MM.1S (cell line): ENCODE data around the gene DHDH.
"Not testable (repeated sequence)": the region's sequence is repeated elsewhere in the genome, so short reads cannot be mapped to it uniquely, and the experiment has no call there.

Source experiments
- DNase-seq: peaks from one replicate; pipeline ENCODE4 v3.0.0-alpha.2; 2015
- H2AFZ ChIP-seq: fragments of 300-600 bp; sonication (generic); 2 replicates; pipeline ENCODE4 v1.6.0; 2016; ENCODE audit warnings: antibody characterized with exemption, low read length
- H3F3A ChIP-seq: fragments of 300-600 bp; sonication (generic); 2 replicates; pipeline ENCODE4 v1.6.1; 2016; ENCODE audit warnings: mild to moderate bottlenecking, antibody characterized with exemption, low read length, moderate library complexity, mixed read lengths; ENCODE audit not compliant: insufficient read depth
- H3K27ac ChIP-seq: fragments of 300-600 bp; sonication (generic); 2 replicates; pipeline ENCODE4 v1.5.1; 2016; ENCODE audit warnings: mild to moderate bottlenecking, low read length
- H3K27me3 ChIP-seq: fragments of 300-600 bp; sonication (generic); replicated peaks from 2 replicates; pipeline ENCODE4 v1.6.0; 2016; ENCODE audit warnings: low read length; ENCODE audit not compliant: insufficient read depth
- H3K36me3 ChIP-seq: fragments of 300-600 bp; sonication (generic); replicated peaks from 2 replicates; pipeline ENCODE4 v1.6.1; 2016; ENCODE audit warnings: mild to moderate bottlenecking, low read length, mixed read lengths; ENCODE audit not compliant: insufficient read depth
- H3K4me1 ChIP-seq: fragments of 300-600 bp; sonication (generic); 2 replicates; pipeline ENCODE4 v1.6.1; 2016; ENCODE audit warnings: low read length, mixed read lengths
- H3K4me2 ChIP-seq: fragments of 300-600 bp; sonication (generic); 2 replicates; pipeline ENCODE4 v1.6.0; 2016; ENCODE audit warnings: low read depth, low read length
- H3K4me3 ChIP-seq: fragments of 300-600 bp; sonication (generic); 2 replicates; pipeline ENCODE4 v1.5.1; 2016; ENCODE audit warnings: low read length, mixed read lengths
- H3K79me2 ChIP-seq: fragments of 300-600 bp; sonication (generic); 2 replicates; pipeline ENCODE4 v1.6.1; 2016; ENCODE audit warnings: mixed run types, low read length, mixed read lengths
- H3K9ac ChIP-seq: fragments of 300-600 bp; sonication (generic); 2 replicates; pipeline ENCODE4 v1.6.1; 2016; ENCODE audit warnings: low read length, mixed read lengths
- H3K9me2 ChIP-seq: fragments of 300-600 bp; sonication (generic); replicated peaks from 2 replicates; pipeline ENCODE4 v1.6.1; 2016; ENCODE audit warnings: mild to moderate bottlenecking, low read length, mixed read lengths; ENCODE audit not compliant: insufficient read depth
- H3K9me3 ChIP-seq: fragments of 300-600 bp; sonication (generic); replicated peaks from 2 replicates; pipeline ENCODE4 v1.6.1; 2016; ENCODE audit warnings: mild to moderate bottlenecking, low read length, mixed read lengths; ENCODE audit not compliant: insufficient read depth
- H4K20me1 ChIP-seq: fragments of 300-600 bp; sonication (generic); 2 replicates; pipeline ENCODE4 v1.6.1; 2016; ENCODE audit warnings: mild to moderate bottlenecking, low read length, moderate library complexity, mixed read lengths; ENCODE audit not compliant: insufficient read depth
- EZH2 ChIP-seq: fragments of 300-600 bp; sonication (generic); optimal IDR thresholded peaks from 2 replicates; pipeline ENCODE3; 2017; ENCODE audit warnings: low read depth, mild to moderate bottlenecking, antibody characterized with exemption, low read length, mixed read lengths
- EZH2phosphoT487 ChIP-seq: fragments of 300-600 bp; sonication (generic); IDR thresholded peaks from 2 replicates; pipeline ENCODE4 v1.6.1; 2018; ENCODE audit warnings: antibody characterized with exemption, low read length
- TF ChIP-seq, protein P1 (sequence below): fragments of 300-600 bp; sonication (generic); IDR thresholded peaks from 2 replicates; pipeline ENCODE4 v1.5.1; 2016; ENCODE audit warnings: antibody characterized with exemption, low read length, mixed read lengths

DHDH gene

DNA sequence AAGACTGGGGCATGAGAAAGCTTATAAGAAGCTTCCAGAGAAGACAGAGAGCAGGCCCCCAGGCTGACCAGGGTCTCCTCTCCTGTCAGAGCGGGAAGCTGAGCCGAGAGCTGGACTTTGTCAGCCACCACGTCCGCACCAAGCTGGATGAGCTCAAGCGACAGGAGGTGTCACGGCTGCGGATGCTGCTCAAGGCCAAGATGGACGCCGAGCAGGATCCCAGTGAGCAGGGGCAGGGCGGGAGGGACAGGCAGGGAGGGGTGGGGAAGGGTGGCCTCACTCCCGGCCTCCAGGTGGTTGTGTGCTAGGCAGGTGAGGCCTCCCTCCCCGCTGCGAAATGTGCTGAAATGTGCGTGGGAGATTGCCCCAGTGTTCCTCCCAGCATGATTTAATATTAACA lies 27.8 kb upstream of the DHDH start:
- DNase-seq: no peak
- H3K4me3 ChIP-seq: no peak overlapping the region

DNA sequence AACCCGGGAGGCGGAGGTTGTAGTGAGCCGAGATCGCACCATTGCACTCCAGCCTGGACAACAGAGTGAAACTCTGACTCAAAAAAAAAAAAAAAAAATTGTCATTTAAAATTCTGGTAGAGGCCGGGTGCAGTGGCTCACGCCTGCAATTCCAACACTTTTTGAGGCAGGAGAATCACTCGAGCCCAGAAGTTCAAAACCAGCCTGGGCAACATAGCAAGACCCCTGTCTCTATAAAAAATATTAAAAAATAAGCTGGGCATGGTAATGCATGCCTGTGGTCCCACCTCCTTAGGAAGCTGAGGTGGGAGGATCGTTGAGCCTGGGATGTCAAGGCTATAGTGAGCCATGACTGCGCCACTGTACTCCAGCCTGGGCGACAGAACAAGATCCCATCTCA lies 27.2 kb upstream of the DHDH start:
- no peaks in the 10 kb centered on the region for H4K20me1 ChIP-seq
- DNase-seq: no peak

More for the DNA sequence above, 27.8 kb upstream of the DHDH start:
- no peaks in the 10 kb centered on the region for H3K9me3 ChIP-seq
- no peaks in the 10 kb centered on the region for H3K27me3 ChIP-seq
- H3K27ac ChIP-seq: no peak overlapping the region
- H3K9me2 ChIP-seq: no peaks in the 10 kb centered on the region
- H3F3A ChIP-seq: no peaks in the 10 kb centered on the region
- no peak overlapping the region for H3K4me2 ChIP-seq
- no peaks in the 10 kb centered on the region for H3K4me1 ChIP-seq
- H3K36me3 ChIP-seq: no peaks in the 10 kb centered on the region
- H4K20me1 ChIP-seq: no peaks in the 10 kb centered on the region
- peaks cover 19% of the 10 kb centered on the region for H3K79me2 ChIP-seq
- TF ChIP-seq EZH2phosphoT487 (no peak), EZH2 (no peak)
- TF ChIP-seq, protein P1, sequence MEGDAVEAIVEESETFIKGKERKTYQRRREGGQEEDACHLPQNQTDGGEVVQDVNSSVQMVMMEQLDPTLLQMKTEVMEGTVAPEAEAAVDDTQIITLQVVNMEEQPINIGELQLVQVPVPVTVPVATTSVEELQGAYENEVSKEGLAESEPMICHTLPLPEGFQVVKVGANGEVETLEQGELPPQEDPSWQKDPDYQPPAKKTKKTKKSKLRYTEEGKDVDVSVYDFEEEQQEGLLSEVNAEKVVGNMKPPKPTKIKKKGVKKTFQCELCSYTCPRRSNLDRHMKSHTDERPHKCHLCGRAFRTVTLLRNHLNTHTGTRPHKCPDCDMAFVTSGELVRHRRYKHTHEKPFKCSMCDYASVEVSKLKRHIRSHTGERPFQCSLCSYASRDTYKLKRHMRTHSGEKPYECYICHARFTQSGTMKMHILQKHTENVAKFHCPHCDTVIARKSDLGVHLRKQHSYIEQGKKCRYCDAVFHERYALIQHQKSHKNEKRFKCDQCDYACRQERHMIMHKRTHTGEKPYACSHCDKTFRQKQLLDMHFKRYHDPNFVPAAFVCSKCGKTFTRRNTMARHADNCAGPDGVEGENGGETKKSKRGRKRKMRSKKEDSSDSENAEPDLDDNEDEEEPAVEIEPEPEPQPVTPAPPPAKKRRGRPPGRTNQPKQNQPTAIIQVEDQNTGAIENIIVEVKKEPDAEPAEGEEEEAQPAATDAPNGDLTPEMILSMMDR: no peak
- H2AFZ ChIP-seq: no peak overlapping the region
- H3K9ac ChIP-seq: no peak overlapping the region

DNA sequence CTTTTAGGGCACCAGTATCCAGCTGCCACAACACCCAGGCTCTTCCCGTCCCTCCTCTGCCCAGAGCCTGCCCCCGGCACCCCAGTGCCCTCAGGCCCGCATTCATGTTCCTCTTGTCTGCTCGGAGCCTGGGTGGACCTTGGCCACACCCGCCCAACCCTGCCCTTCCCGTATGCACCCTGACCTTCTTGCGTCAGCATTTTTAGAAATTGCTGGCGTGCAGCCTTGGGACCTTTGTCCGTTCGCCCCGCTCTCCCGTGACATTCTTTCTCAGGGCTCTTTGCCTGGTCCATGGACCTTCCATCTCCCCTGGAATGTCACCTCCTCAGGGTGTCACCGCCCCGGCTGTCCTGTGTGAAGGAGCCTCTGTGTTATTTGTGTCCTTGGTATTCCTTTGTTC lies 25.8 kb upstream of the DHDH start:
- Histone ChIP-seq H3K4me1 (no peaks in the 10 kb centered on the region), H3K9ac (no peak overlapping the region), H3K79me2 (peaks cover under 1% of the 10 kb centered on the region; the same call in 1 of the 2 replicates), H2AFZ (no peak overlapping the region), H3K27ac (no peak overlapping the region), H4K20me1 (no peaks in the 10 kb centered on the region), H3K36me3 (no peaks in the 10 kb centered on the region; the same call in 1 of the 2 replicates), H3K4me3 (no peak overlapping the region), H3K9me3 (no peaks in the 10 kb centered on the region), H3K9me2 (no peaks in the 10 kb centered on the region), H3F3A (no peaks in the 10 kb centered on the region), H3K4me2 (no peak overlapping the region), H3K27me3 (no peaks in the 10 kb centered on the region)
- DNase-seq: no peak
- TF ChIP-seq EZH2phosphoT487 (no peak), EZH2 (no peak)
- TF ChIP-seq, protein P1: no peak

More for the DNA sequence above, 27.2 kb upstream of the DHDH start:
- no peak for TF ChIP-seq EZH2phosphoT487
- TF ChIP-seq EZH2: no peak
- TF ChIP-seq, protein P1: no peak
- Histone ChIP-seq H3K4me2 (no peak overlapping the region), H3K9me3 (no peaks in the 10 kb centered on the region), H3K9ac (no peak overlapping the region), H3K4me1 (no peaks in the 10 kb centered on the region), H2AFZ (no peak overlapping the region), H3K79me2 (peaks cover 13% of the 10 kb centered on the region), H3K36me3 (no peaks in the 10 kb centered on the region), H3K27ac (no peak overlapping the region), H3F3A (no peaks in the 10 kb centered on the region), H3K27me3 (no peaks in the 10 kb centered on the region), H3K4me3 (no peak overlapping the region), H3K9me2 (no peaks in the 10 kb centered on the region)

- H3K4me3 ChIP-seq, H3F3A ChIP-seq, H3K27ac ChIP-seq, H2AFZ ChIP-seq, H3K9me3 ChIP-seq, H3K9me2 ChIP-seq, H4K20me1 ChIP-seq, H3K4me2 ChIP-seq, H3K36me3 ChIP-seq, DNase-seq, H3K9ac ChIP-seq, H3K27me3 ChIP-seq, H3K79me2 ChIP-seq, H3K4me1 ChIP-seq: not testable (repeated sequence)
Observed at GRCh38 chr19:48909424-48910077, 23.9 kb upstream of the DHDH start.
